CD4-positive, alpha-beta T cell treated with Interleukin-17A for 4 hours (primary cell): ENCODE measurements around the gene HPCAL4.

ENCODE experiments used
- DNase-seq: peaks from one replicate; pipeline ENCODE4 v3.0.0-alpha.2; 2020; ENCODE audit warnings: mixed read lengths

HPCAL4 gene

GRCh38 chr1:39700348-39700747 lies 9.1 kb upstream of the HPCAL4 start:
- DNase-seq = no peak

DNA sequence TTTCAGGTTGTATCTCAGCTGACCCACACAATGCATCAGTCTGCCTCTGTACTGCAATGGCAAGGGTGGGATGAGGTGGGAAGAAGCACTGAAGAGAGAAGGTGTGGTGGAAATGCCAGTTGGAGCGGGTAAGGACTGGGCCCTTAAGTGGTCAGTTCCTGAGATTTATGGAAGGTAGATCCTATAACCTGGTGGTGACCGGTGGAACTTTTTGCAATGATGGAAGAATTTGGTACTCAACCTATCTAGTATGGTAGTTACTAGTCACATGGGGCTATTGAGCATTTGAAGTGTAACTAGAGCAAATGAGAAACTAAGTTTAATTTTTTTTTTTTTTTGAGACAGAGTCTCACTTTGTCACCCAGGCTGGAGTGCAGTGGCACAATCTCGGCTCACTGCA lies 8.2 kb upstream of the HPCAL4 start:
- no peak for DNase-seq

DNA sequence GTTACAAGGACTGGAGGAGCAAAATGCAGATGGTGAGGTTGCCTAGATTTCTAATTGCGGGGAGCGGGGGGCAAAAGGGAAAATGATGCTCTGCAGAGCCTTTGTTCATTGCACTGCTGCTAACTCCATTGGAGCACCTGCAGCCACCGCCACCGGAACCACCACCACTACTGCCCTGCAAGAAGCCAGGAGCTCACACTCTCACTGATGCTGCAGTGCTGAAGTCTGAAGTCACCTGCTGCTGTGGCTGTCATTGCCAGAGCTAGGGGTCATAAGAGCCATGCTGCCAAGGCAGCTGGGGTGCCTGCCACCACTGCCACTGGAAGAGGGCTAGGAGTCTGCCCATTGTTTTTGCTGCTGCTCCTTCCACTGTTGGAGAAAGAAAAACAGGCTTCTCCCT lies 7.3 kb upstream of the HPCAL4 start:
- DNase-seq = no peak

- no peak for DNase-seq
Measured at GRCh38 chr1:39696448-39696847, 5.2 kb upstream of the HPCAL4 start.

GRCh38 chr1:39695016-39695415 lies 3.8 kb upstream of the HPCAL4 start:
- DNase-seq = no peak

- peak; percentile 22 for DNase-seq
Measured at GRCh38 chr1:39694026-39694425, 2.8 kb upstream of the HPCAL4 start.

DNA sequence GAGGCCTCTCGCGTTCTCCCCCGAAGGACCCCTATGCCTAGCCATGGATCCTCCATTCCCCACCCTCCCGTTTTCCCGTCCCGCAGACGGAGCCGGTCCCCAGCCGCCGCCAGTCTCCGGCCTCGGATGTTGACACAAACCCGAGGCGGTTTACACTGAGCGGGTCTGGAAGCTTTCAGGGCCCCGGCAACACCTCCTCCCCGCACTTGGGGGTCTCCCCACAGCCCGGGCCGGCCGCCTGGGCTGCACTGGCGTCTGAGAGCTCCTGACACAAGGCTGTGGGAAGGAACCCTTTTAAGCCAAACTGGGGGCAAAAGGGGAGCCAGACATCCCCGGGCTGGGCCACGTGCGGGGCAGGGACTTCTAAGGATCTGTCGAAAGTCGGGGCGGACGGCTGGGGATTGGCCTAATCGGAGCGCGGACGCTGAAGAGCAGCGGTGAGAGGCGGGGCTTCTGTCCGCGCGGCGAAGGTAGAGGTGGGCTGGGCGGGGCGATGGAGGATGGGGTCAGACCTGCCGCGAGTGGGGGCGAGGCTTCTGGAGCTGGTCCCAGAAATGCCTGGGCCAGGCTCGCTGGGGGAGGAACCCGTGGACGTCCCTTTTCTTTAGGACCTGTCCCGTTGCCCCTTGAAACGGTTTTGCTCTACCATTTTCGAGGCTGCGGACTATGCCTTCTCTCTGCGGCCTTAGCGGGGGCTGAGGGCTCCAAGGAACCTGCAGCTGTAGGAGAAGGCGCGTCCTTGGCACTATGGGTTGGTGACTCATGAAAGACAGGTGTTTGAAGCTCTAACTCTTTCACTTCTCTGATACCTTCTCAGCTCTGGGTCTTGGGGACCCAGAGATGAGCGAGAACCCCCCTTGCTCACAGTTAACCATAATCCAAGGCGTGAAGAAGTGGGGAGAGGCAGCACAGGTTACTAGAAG lies 1.2 kb upstream of the HPCAL4 start:
- DNase-seq = peak; percentile 58

GRCh38 chr1:39690794-39691382 lies 345 bp downstream of the HPCAL4 start:
- DNase-seq = no peak

GRCh38 chr1:39690225-39690624 lies 1.0 kb downstream of the HPCAL4 start:
- no peak for DNase-seq

DNA sequence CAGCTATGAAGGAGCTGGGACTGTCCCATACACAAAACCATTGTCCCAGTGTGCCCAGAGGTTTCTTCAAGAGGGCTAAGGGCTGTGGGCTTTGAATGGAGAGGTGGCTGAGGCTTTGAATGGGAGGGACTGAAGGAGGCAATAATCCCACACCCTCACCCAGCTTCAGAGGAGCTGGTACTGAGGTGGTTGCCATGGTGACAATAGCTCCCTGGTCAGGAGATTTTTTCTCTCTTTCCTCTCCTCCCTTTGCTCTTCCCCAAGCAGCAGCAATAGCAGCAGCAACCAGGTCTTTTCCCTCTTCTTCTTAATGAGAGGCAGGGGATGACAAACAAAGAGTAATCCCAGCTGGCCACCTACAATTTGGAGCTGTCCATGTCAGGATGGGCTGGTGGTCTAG lies 1.6 kb downstream of the HPCAL4 start:
- peak; percentile 22 for DNase-seq

DNA sequence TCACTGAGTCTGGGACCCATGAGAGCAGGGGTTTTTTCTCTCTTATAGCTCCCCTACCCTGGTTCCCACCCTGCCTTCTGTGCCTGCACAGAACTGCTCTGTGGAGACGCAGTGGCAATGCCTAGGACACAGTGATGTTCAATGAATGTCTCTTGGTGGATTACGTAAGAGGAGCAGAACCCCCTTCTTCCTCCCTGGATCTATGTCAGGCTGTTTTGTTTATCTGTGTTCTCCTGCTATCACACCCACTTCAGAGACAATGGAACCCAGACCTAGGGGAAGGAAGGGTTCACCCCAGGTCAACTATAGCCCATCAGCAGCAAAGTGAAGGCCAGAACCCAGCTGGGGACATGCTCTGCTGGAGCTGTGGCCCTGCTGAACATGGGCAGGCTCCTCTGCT lies 2.0 kb downstream of the HPCAL4 start:
- no peak for DNase-seq

DNA sequence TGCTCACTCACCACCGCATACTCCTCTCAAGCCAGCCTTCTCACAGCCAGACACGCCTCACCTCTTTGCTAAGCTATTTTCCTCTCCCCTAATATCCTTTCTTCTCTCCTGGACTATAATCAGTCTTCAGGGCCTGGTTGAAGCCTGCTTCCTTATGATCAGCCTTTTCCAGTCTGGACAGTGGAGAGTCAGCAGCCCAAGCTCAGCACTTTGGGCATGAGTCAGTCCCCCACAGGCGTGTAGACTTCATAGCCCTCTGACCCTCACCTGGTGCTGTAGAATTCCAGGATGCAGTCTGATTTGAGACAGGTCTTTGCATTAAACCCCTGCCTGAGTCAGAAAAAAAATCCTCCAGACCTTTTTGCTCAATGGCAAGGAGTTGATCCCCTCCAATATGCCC lies 2.5 kb downstream of the HPCAL4 start:
- DNase-seq = no peak

- no peak for DNase-seq
Measured at GRCh38 chr1:39687243-39687642, 4.0 kb downstream of the HPCAL4 start.

DNA sequence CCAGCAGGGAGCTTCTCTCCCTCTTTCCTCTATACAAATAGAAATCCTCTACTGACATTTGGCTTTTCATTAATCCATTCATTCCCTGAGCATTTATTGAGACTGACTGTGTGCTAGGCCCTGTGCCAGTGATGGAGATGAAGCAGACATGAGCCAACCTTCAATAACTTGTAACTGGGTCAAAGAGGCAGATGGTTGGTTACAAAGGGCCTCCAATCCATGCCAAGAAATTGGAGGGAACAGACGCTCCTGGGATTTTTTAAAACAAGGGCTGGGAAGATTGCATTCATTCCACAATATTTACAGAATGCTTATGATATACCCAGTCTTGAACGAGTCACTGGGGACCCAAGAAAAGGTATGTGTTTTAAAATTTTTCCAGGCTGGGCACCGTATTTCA lies 6.2 kb downstream of the HPCAL4 start:
- DNase-seq = no peak

DNA sequence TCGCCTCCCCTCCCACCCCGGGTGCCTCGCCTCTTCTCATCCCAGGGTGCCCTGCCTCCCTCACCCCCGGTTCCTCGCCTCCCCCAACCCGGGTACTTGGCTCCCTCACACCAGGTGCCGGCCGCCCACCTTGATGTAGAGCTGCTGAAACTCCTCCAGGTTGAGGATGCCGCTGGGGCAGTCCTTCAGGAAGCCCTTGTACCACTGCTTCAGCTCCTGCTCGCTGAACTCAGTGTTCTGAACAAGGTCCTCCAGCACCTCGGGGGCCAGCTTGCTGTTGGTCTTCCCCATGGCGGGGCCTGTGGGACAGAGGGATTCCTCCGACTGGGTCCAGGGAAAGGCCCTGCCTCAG lies 6.9 kb downstream of the HPCAL4 start:
- DNase-seq = no peak

GRCh38 chr1:39683591-39684312 lies 7.5 kb downstream of the HPCAL4 start:
- DNase-seq = peak; percentile 74

DNA sequence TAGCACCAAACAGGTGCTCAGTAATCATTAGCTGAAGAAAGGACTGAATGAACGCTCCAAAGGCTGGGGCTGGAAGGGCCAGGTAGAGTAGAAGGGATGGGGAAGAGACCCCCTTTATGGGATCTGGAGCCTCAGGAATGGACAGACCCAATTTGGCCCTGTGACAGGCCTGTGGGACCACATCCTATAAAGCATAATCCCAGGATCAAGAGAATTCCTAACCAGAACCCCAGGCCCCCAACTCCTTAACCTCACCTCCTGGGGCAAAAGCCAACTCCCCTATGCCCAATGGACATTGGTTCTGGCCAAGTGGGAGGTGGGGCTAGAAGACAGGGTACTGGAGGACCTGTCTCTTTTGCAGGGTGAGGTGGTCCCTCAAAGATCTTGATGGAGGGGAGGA lies 9.2 kb downstream of the HPCAL4 start:
- DNase-seq = no peak

DNA sequence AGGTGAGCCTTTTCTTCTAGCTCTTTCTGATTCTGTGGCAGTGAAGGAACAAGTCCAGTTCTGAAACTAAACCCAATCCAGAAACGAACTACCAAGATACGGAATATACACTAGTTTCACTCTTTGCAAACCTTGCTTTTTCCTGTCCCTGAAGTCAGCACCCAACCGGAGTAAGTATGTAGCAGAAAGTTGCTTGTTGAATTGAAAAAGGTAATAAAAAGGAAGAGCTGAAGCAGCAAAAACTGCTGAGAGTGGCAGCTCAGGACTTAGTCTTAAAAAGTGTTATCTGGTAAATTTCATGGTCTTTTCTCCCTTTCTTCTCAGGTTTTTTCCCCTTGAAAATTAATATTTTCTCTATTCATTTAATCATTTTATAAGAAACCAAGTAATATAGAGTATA lies 9.9 kb downstream of the HPCAL4 start:
- no peak for DNase-seq

GRCh38 chr1:39680751-39681150 lies 10.5 kb downstream of the HPCAL4 start:
- peak; percentile 49 for DNase-seq

GRCh38 chr1:39679821-39680220 lies 11.4 kb downstream of the HPCAL4 start:
- no peak for DNase-seq

GRCh38 chr1:39678889-39679288 lies 12.3 kb downstream of the HPCAL4 start:
- no peak for DNase-seq

DNA sequence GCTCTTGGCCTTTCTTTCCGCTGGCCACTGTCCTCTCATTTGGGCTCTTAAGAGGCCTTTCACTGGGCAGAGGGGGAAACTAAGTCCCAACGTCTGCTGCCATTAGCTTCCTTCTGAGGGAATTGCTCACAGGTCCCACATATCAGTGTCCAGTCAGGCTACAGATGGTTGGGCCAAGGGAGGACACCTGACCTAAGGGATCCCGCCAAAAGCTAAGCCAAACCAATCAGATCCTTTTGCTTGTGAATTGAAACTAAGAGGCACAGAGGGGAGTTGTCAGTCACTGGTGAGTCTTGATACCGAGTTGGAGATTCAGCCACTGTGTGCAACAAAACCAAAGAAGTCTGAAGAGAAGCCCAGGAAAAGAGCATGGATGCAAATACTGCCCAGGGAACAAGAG lies 13.6 kb downstream of the HPCAL4 start:
- no peak for DNase-seq

GRCh38 chr1:39676948-39677548 lies 14.2 kb downstream of the HPCAL4 start:
- no peak for DNase-seq

DNA sequence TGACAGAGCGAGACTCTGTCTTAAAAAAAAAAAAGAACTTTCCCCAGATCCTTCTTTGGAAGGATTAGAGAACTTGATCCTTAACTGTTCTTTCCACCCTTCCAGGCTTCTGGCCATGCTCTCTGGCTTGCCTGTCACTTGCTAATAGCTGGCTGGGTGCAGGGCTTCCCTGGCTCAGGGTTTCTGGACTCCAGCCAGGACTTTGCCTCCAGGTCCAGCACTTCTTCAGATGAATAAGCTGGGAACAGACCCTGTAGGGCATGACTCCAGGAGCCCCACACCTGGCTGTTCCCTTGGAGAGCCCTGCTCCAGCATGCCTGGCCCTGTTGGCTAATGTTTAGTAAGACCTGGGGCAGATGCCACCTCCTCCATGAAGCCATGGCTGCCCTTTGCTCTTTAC lies 16.0 kb downstream of the HPCAL4 start:
- DNase-seq = no peak
